Keratinocyte (primary cell): ENCODE results near the gene GDA. TPM values are rescaled to one million over a fixed set of nuclear protein-coding genes. Genes with fewer than 3 reads are reported as not detected.

ENCODE experiments used
- DNase-seq: peaks from one replicate; pipeline ENCODE4 v3.0.0-alpha.2; 2011; ENCODE audit warnings: low read depth, missing footprints, low spot score
- FAIRE-seq: peaks from 2 replicates; lab custom pipeline; 2011; peaks lifted over from hg19 to GRCh38; lab: Jason Lieb, UNC
- H2AFZ ChIP-seq: 2 replicates; pipeline ENCODE4 v1.6.0; 2012; ENCODE audit warnings: low read length, control low read depth, inconsistent platforms; ENCODE audit not compliant: control insufficient read depth
- H3K27ac ChIP-seq: 2 replicates; pipeline ENCODE4 v1.5.1; 2011; ENCODE audit warnings: low read length; ENCODE audit not compliant: control insufficient read depth, insufficient read depth
- H3K27me3 ChIP-seq: 3 replicates; pipeline ENCODE4 v1.6.0; 2011; ENCODE audit warnings: low read length; ENCODE audit not compliant: control insufficient read depth, insufficient read depth; ENCODE audit errors: extremely low read depth
- H3K36me3 ChIP-seq, 2 experiments: 2 replicates in 1 of 2; 3 replicates in 1 of 2; pipeline ENCODE4 v1.5.1; 2011; ENCODE audit warnings: low read length in 2 of 2, mild to moderate bottlenecking in 1 of 2; ENCODE audit not compliant: control insufficient read depth in 2 of 2, insufficient read depth in 2 of 2; ENCODE audit errors: extremely low read depth in 1 of 2
- H3K4me1 ChIP-seq: 3 replicates; pipeline ENCODE4 v1.5.1; 2011; ENCODE audit warnings: low read length; ENCODE audit not compliant: control insufficient read depth, insufficient read depth; ENCODE audit errors: extremely low read depth
- H3K4me2 ChIP-seq: 3 replicates; pipeline ENCODE4 v1.6.0; 2011; ENCODE audit warnings: low read depth, low read length; ENCODE audit not compliant: control insufficient read depth, insufficient read depth; ENCODE audit errors: extremely low read depth
- H3K4me3 ChIP-seq, 3 experiments: fragments of 200-600 bp in 1 of 3; sonication (generic) in 1 of 3; 2 replicates in 2 of 3; 3 replicates in 1 of 3; pipeline ENCODE4 v1.5.1; 2011 to 2016; ENCODE audit warnings: low read length in 3 of 3, mild to moderate bottlenecking in 3 of 3, control low read depth in 2 of 3, inconsistent platforms in 1 of 3, low read depth in 1 of 3, mixed read lengths in 1 of 3, mixed run types in 1 of 3, moderate library complexity in 1 of 3; ENCODE audit not compliant: control insufficient read depth in 2 of 3, insufficient read depth in 2 of 3; ENCODE audit errors: extremely low read depth in 1 of 3
- H3K79me2 ChIP-seq: 2 replicates; pipeline ENCODE4 v1.6.0; 2012; ENCODE audit warnings: low read length; ENCODE audit not compliant: control insufficient read depth, insufficient read depth
- H3K9ac ChIP-seq: 3 replicates; pipeline ENCODE4 v1.6.0; 2011; ENCODE audit warnings: low read length; ENCODE audit not compliant: control insufficient read depth, insufficient read depth; ENCODE audit errors: extremely low read depth
- H3K9me1 ChIP-seq: 3 replicates; pipeline ENCODE4 v1.6.0; 2011; ENCODE audit warnings: low read length; ENCODE audit not compliant: control insufficient read depth, insufficient read depth; ENCODE audit errors: extremely low read depth
- H3K9me3 ChIP-seq: 2 replicates; pipeline ENCODE4 v1.5.1; 2012; ENCODE audit warnings: low read depth, low read length; ENCODE audit not compliant: control insufficient read depth
- H4K20me1 ChIP-seq: 3 replicates; pipeline ENCODE4 v1.6.0; 2011; ENCODE audit warnings: low read length; ENCODE audit not compliant: control insufficient read depth, insufficient read depth; ENCODE audit errors: extremely low read depth
- CTCF ChIP-seq, 3 experiments: IDR thresholded peaks in 1 of 3; conservative IDR thresholded peaks in 1 of 3; optimal IDR thresholded peaks in 1 of 3; 2 replicates in 2 of 3; 3 replicates in 1 of 3; pipeline versions ENCODE3 to v1.5.1; 2011; ENCODE audit warnings: low read length in 3 of 3, mild to moderate bottlenecking in 3 of 3, moderate library complexity in 2 of 3, control low read depth in 1 of 3, inconsistent platforms in 1 of 3; ENCODE audit not compliant: insufficient read depth in 2 of 3; ENCODE audit errors: extremely low read depth in 1 of 3
- EZH2 ChIP-seq: IDR thresholded peaks from one replicate; pipeline ENCODE4 v1.6.1; 2012; ENCODE audit warnings: inconsistent platforms, mild to moderate bottlenecking, low read length, moderate library complexity
- dilution Hi-C: fragments of 300-500 bp; cut with MboI; formaldehyde crosslinking; loops from one replicate; pipeline ENCODE4 v1.7.0; 2020; ENCODE audit warnings: low sequenced_read_pairs; ENCODE audit not compliant: extremely low pct_ligation_motif_present
- polyA plus RNA-seq, 5 experiments: library from polyadenylated mRNA; depleted of rRNA in 3 of 5; stranded (reverse) in 3 of 5; stranded (forward) in 1 of 5; unstranded in 1 of 5; fragments of >200 nt; gene quantifications; 1 replicate in 1 of 5; 2 replicates in 3 of 5; 3 replicates in 1 of 5; pipeline versions ENCODE4 v1.2.1 to v1.2.3, GENCODE V29; 2011 to 2012; ENCODE audit warnings: missing spikeins in 2 of 5, low read depth in 1 of 5, low replicate concordance in 1 of 5

Gene GDA
- polyA plus RNA-seq, 1 donor (not counting 4 experiments of a cell fraction or from before 2014, with no cell fraction given) = 0.75 TPM

- dilution Hi-C loops = no loop called here
- Histone ChIP-seq H2AFZ (no peak overlapping the region), H3K27ac (no peak overlapping the region), H4K20me1 (no peaks in the 10 kb centered on the region), H3K9me1 (no peaks in the 10 kb centered on the region), H3K4me3 (no peak overlapping the region), H3K9ac (no peak overlapping the region), H3K27me3 (no peaks in the 10 kb centered on the region), H3K9me3 (no peaks in the 10 kb centered on the region), H3K36me3 (no peaks in the 10 kb centered on the region), H3K79me2 (no peaks in the 10 kb centered on the region), H3K4me2 (no peak overlapping the region), H3K4me1 (peaks cover 13% of the 10 kb centered on the region)
- no peak for DNase-seq
- TF ChIP-seq EZH2 (no peak), CTCF (optimal IDR thresholded peaks at IDR 0.05 in 1 of 3, IDR thresholded peaks at IDR 0.05 in 1 of 3, conservative IDR thresholded peaks at IDR 0.05 in 1 of 3; ENCODE audit: extremely low read depth in 1 of 3, insufficient read depth in 2 of 3, low read length in 3 of 3) (no peak)
- no peak for FAIRE-seq
Measured at GRCh38 chr9:72278959-72279358, 129.7 kb downstream of the GDA start.

- H3K9me1 ChIP-seq = no peaks in the 10 kb centered on the region
- dilution Hi-C loops = no loop called here
- H3K9me3 ChIP-seq = no peaks in the 10 kb centered on the region
- H2AFZ ChIP-seq = no peak overlapping the region
- peak; percentile 84 for FAIRE-seq
- no peaks in the 10 kb centered on the region for H3K36me3 ChIP-seq
- H3K4me1 ChIP-seq = no peaks in the 10 kb centered on the region
- H3K4me2 ChIP-seq = no peak overlapping the region
- no peaks in the 10 kb centered on the region for H4K20me1 ChIP-seq
- no peak overlapping the region for H3K27ac ChIP-seq
- TF ChIP-seq CTCF (optimal IDR thresholded peaks at IDR 0.05 in 1 of 3, IDR thresholded peaks at IDR 0.05 in 1 of 3, conservative IDR thresholded peaks at IDR 0.05 in 1 of 3; ENCODE audit: extremely low read depth in 1 of 3, insufficient read depth in 2 of 3, low read length in 3 of 3) (peak; percentile 87 to 96 (median 94)), EZH2 (no peak)
- H3K27me3 ChIP-seq = no peaks in the 10 kb centered on the region
- no peak overlapping the region for H3K4me3 ChIP-seq
- H3K79me2 ChIP-seq = no peaks in the 10 kb centered on the region
- no peak for DNase-seq
- no peak overlapping the region for H3K9ac ChIP-seq
Measured at GRCh38 chr9:72280913-72281500, 131.8 kb downstream of the GDA start.
